HG03565 (cell line): ENCODE measurements around the gene SLCO2A1.

Experiments
- ATAC-seq: cut with Tn5 transposase; IDR thresholded peaks from one replicate; pipeline ENCODE4 v1.9.1; 2021; ENCODE audit warnings: mild to moderate bottlenecking, moderate library complexity; ENCODE audit not compliant: unreplicated experiment

Gene SLCO2A1

DNA sequence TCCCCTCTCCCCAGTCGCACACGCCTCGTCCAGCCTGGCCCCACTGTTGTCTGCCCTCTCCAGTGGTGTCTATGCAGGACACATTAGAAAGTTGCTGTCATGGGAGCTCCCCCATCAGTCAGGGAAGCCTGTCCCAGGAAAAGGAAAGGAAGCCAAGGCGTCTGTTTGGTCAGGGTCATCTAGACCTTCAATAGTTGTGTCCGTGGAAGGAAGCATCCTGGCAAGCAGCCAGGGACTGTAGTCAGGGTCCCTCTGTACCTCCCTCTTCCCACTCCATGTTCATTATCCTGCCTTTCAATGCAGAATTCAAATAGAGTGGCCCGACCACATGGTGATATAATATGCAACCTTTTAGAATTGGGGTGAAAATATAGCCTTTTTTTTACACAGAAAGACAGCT lies 73.4 kb downstream of the SLCO2A1 start:
- no peak for ATAC-seq

DNA sequence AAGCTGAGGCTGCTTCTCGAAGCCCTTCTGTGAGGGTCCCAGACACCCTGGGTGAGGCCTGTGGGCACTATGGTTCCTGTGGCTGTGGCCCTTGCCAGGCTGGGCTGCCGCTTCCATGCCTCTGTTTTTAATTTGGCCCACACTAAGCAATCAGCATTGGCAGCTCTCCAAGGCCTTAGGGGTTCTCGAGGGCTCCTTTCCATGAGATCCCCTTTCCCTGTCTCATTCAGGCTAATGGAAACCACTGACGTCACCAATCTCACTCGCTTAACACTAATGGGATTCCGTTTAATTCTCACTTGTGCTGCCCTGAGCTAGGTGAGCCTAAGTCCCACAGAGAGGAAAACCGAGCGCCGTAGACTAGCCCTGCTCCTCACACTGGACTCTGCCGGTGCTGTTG lies 73.8 kb downstream of the SLCO2A1 start:
- ATAC-seq, result no peak

DNA sequence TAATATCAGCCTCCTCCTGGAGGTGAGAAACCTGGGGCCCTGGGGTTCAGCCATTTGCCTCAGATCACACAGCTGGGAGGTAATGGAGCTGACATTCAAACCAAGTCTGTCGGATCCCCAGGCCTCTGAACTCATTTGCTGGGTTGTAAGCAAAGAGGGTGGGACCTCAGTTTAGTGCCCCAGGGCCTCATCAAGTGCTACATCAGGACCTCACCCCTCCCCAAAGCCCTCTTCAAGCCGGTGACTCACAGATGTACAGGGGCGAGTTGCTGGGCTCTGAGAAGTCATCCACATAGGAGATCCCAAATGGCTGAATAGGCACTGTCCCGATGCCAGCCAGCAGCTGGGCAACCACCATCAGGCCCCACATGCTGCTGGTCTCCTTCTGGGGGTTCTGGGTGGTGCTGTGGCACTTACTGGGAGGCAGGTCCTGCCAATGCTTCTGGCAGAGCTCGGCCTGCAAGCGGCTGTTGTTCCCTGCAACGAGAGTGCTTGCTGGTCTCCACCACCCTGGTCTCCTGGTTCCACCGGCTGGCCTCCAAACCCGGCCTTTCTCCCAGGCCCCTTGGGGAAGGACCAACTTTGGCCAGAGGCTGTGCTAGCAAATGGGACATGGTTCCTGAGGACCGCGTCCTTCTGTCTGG lies 74.9 kb downstream of the SLCO2A1 start:
- ATAC-seq, result no peak

DNA sequence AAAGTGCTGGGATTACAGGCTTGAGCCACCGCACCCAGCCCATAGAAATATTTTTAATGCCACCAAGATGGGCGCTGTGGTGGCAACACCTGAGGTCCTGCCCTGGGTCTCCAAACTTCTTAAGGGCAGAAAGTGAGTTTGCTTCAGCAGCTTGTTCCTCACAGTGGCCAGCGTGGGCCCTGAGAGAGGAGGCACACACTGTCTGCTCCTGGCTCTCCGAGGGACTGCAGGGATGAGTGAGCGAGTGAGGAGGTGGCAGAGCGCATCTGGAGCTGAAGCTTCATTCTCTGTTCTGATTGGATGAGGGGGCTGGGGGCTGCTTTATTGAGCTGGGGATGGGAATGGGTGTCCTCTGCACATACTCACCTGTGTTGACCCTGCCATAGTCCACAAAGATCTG lies 76.4 kb downstream of the SLCO2A1 start:
- no peak for ATAC-seq

DNA sequence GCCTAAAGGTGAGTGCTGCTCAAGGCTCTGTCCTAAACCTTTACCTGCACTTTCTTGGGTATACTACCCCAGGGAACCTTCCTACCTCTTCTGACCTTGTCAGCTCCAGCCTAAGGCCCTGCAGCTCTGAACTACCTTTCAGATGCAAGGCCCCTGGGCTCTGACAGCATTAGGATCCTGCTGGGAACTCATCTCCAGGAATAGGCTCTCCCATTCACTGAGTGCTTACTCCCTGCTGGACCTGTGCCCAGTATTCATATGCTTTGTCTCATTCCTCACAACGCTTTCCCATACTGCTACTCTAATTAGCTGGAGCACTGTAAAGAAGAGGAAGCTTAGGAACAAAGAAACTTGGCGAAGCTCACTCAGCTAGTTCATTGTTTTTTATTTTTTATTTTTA lies 80.3 kb downstream of the SLCO2A1 start:
- ATAC-seq, result no peak

DNA sequence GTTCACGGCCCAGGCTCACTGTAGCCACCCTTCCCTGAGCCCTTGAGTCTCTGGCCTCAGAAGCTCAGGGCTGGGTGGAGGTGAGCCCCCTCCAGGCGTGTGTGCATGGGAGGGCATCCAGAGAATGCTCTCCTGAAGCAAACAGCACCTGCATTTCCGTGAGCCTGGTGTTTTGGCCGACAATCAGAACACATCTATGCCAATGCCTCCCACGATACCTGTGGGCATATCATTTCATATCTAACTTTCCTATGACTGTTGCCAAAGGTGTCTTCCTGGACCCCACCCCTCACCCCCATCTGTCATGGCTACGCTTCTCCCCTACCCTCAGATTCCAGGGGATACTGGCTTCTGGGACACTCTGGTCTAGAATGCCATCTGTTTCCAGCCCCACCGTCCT lies 80.7 kb downstream of the SLCO2A1 start:
- no peak for ATAC-seq

DNA sequence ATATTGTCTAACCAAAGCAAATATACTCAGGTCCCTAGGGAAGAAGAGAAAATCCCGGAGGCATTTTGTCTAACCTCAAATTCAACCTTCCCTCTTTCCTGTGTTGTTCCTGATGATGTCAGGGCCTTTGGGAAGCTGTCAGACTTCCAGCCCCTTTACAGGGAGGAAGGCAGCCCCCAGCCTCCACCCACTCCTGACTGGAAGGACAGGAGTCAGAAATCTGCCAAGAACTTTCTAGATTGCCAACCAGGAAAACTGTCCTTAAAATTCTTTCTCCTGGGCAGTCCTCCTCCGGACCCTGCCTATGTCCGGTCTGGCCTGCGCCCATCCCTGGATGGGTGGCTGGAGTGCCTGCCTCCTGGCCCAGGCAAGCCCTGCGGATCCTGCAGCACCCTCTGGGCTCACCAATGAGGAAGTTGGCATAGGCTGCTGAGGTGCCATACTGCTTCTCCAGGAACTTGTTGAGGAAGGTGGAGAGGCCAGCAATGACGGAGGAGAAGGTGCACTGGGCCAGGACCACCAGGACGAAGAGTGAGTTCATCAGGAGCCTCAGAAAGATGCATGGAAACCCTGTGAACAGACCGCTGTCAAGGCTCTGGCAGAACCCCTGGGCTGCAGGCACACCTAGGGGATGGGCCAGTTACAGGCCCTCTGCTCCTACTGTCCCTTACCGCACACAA lies 81.5 kb downstream of the SLCO2A1 start:
- no peak for ATAC-seq

DNA sequence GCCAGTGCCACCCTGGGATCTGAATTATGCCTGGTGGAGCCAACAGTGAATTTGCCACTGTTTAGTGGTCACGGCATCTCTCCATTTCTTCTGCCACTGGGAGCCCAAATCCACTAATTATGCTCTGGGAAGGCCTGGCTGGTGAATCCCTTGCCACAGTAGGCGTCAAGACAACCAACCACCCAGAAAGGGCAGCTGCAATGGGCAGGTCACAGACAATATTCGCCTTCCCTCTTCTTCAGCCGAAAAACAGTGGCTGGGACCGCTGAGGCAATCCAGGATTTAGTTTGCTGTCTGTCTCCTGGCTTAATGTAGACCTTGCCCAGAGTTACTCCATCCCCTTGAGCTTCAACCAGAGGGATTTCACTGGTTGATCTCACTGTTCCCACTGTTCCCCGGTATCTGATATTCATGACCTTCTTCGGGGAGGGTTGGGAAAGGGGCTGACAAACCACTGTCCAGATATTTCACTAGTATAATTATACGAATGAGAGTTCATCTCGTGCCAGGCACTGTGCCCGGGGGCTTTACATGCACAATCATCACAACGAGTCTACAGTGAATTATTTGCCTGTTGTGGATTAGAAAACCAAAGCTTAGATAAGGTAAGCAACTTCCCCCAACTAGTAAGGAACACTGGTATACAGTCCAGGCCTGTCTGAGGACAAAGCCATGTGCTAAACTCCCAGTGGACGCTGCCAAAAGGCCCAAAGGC lies 84.2 kb downstream of the SLCO2A1 start:
- no peak for ATAC-seq

DNA sequence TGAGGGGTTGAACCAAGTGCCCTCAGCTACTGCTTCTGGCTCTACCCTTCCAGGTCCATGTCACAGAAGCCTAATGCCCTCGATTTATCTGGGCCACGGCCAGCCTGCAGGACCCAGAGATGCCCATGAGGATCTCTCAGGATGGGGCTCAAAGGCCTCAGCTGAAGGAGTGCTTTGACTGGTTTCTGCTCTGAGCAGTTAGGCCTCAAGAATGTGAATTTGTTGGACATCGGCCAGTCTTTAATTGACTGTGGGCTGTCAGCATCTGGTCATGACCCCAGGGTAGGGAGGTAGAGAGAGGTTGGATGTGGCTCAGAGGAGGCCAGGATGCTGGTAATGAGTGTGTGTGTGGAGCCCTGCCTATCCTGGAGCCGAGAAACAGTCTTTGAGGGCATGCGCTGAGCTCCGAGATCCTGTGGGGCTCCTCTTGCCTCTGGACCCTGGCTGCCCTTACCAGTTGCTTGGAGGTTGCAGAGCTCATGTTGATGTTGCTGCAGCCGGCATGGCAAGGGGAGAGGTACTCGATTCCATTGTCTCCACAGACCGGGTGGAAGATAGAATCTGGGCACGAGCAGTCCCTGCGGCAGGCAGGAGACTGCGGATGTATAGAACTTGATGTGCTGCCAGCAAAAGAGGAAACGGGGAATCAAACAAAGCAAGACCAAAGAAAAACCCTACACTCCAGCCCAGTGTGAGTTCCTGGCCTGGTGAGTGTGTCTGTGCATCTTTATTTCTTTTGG lies 84.9 kb downstream of the SLCO2A1 start:
- ATAC-seq, result no peak

DNA sequence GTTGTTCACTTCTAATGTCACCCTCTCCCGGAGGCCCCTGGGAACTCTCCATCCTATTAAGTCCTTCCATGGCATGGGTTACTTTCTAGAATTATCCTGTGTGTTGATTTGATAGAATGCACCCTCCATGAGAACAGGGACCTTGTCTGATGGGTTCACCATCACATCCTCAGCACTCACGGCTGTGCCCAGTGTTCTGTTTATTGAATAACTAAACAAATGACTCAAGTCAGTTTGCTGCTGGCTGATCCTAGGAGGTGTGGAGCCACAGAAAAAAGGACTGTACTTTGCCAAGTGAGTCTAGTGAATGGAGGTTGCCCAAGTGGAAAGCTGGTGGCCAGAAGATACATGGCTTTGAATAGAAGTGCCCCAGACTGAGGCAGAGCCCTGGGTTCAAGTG lies 85.5 kb downstream of the SLCO2A1 start:
- no peak for ATAC-seq

DNA sequence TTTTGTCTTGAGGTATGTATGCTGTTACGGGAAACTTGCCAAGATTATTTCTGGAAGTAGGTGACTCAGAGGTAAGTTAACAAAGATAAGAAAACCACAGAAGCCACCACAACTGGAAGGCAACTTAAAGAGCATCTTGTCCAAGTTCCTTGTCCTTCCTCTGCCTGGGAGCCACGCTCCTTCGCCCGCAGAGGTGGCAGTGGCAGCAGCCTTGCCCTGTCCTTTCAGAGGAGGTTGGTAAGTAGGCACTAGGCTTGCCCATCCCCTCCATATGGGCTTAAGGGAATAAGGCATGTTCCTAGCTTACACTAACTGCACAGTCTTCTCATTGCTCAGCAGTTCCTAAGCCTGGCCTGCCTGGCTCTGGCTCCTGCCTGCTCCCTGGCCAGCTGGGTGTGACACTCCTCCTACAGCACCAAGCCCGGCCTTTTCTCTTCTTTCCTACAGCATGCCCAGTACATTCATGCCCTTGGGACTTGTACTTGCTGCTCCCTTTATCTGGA lies 86.0 kb downstream of the SLCO2A1 start:
- ATAC-seq, result no peak

DNA sequence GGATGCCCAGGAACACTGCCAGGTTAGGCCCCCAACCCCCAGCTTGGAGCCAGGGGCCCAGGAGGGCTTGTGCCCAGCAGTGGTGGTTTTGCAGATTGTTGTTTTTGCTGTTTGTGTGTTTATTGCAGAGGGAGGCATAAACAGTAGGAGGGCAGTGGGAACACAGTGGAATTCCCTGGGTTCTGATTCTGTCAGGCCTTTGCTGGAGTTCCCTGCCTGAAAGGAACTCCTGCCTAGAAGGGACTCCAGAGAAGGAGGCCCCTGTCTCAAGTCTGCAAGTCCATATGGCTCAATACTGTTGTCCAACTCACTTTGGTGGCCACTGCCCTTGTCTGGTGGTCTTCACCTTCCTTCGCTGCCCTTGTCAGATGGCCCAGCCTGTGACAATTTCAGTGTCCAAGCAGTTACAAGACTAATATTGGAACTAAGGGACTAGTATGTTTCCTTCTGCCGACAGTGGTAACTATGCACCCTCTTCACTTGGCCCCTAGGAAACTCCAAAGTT lies 86.6 kb downstream of the SLCO2A1 start:
- ATAC-seq, result no peak

DNA sequence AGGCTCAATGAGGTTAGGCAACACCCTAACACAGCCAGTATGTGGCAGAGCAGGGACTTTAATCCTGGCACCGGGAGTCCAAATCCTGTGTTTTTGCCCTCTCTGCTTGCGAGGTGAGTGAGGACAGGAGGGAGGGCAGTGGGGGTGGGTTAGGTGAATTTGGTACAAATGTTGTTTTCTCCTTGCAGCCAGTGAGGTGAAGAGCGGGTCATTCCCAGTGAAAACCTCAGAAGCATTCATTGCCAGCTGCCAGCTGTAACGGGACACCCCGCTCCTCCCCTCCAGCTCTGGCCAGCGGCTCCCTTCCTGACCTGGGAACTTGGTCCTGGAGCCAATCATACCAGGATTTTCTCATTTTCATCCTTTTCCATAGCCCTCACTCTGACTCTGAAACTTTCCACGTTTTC lies 88.3 kb downstream of the SLCO2A1 start:
- ATAC-seq, result no peak

DNA sequence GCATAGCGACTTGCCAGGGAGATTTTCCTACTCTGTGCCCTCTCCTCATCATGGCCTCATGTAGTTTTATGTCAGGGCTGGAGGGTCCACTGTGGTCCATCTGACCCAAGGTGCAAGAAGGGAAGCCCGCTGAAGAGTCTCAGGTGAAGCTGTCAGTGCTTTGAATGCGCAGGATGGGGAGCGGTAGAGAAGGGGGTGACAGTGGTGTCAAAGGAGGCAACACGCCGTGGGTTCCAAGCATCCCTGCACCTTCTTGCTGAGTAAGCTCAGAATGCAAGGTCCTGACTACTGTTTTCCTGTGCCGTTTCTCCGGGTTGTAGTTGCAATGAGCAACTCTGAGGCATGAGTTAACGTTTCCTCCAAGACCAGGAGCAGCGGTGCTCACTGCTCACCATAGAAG lies 89.2 kb downstream of the SLCO2A1 start:
- no peak for ATAC-seq

DNA sequence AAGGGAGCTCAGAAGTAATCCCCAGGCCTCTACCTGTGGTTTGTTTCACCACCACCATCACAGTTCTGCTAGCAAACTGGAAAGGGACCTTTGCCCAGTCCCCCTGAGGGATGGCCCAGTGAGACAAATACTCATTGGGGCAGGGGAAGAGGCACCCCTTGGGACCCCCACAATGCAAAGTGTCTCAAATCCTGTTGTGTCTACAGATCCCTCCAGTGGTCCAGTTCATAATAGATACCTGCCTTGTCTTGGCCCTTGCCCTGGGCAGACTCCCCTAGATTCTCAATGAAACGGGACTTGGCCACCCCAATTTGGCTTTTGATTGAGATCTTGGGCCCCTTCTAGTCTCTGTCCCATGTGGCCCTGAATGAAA lies 90.3 kb downstream of the SLCO2A1 start:
- no peak for ATAC-seq

DNA sequence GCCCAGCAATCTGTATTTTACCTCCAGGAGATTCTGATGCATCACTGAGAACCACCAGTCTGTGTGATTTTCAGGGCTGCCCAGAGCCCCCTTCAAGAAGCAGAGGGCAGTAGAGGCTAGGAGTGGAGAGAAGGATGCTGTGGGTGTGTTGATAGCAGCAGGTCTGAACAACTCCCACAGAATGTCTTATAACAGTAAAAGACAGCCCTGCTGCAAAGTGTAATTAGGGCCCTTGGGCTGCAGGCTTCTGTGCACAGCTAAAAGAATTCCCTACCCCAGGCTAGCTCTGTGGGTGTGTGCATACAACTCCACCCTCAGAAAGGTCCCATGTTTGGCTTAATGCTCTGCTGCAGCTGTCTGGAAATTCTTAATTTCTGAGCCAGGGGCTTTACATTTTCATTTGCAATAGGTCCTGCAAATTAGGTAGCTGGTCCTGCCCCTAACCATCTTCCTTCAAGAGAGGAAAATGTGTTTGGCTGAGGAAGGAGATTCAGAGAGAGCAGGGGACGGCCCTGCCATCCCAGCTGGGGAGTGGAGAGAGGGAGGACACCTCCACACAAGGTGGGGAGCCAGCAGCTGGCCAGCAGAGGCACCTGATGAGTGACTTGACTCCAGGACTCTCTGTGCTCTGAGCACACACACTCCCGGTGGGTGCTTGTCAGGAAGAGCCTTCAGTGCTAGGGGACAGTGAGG lies 90.8 kb downstream of the SLCO2A1 start:
- ATAC-seq, result no peak

DNA sequence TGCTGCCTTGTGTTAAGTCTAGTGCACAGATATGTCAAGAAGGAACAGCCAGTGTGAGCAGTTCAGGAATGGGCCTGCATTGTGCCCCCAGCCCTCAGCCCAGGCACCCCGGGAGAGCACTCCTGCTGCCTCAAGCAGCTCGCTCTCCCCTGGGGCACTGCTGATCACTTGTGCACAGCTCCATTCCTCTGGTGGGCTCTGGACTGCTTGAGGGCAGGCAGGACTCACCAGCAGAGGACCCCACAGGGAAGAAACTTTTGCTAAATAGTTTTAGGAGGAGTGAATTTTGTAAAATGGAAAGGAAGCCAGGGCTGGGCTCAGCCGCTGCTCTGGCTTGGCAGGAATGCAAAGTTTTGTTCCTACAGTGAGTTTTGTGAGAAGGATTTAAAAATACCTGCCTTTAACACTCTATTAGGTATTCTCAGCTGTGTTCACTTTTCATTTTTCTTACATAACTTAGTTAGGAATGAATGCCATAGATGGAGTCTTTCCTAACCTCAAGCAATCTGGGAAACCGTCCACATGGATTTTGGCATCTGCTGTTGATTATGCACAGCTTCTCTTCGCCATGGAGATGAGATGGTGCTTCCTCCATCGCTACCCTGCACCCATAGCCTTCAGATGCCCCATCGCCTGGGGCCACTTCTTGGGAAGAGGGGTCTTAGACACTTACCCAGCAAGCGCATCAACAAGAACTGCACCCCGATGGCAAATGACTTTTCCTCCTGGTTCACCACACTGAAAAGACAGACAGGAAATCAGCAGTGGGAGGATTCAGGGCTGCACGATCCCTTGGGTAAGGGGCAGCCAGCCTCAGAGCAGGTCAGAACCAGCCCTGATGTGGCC lies 91.7 kb downstream of the SLCO2A1 start:
- ATAC-seq, result no peak

DNA sequence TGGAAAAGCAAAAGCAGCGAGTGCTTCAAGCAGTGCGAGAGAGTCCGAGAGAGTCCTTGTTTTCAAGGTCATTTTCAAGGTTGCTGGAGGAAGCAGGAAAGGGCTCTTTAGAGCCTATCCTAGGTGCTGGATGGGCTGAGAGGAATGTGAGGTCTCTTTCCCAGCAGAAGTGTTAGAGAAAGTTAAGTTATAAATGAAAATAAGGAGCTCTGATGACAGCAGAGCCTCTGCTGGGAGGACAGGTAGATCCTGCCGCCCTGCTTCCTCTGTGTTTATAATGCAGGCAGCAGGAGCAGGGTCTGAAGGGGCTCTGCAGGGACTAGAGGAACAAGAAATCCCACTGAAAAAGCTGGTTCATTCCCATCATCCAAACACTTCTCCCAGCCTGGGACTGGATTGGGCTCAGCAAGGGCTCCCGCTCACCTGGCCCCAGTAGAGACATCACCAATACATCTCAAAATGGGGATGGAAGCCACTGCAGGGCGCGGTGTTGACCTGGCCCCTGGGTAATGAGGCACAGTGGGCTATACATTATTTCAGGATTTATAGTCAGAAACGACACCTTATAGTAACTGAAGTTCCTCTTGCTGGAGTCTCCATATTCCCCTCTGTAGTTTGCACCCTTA lies 92.6 kb downstream of the SLCO2A1 start:
- ATAC-seq, result no peak
